K562 (cell line): ENCODE results near the gene LIF. TPM values are rescaled to one million over a fixed set of nuclear protein-coding genes. Genes with fewer than 3 reads are reported as not detected.
A peak's percentile ranks its signal among the peaks of the same experiment; 100 is the strongest.

Experiments used
- ARID4B ChIP-seq: sonication (generic); formaldehyde crosslinking; IDR thresholded peaks from 2 replicates; pipeline ENCODE4 v1.8.0; 2022; ENCODE audit warnings: mild to moderate bottlenecking, missing genetic modification reagents
- ATF1 ChIP-seq, 2 experiments: fragments of 450-650 bp in 1 of 2; IDR thresholded peaks; 2 replicates each; pipeline ENCODE4 v1.6.1; 2016; ENCODE audit warnings: missing compliant biosample characterization in 1 of 2, missing genetic modification characterization in 1 of 2
- CBFA2T2 ChIP-seq: fragments of 450-650 bp; conservative IDR thresholded peaks from 2 replicates; pipeline ENCODE4 v1.6.1; 2017; ENCODE audit warnings: mild to moderate bottlenecking
- CBX3 ChIP-seq, 2 experiments: IDR thresholded peaks; 1 replicate in 1 of 2; 2 replicates in 1 of 2; pipeline ENCODE4 v1.6.1; 2012; ENCODE audit warnings: inconsistent platforms in 2 of 2, low read length in 2 of 2, borderline replicate concordance in 1 of 2, control low read depth in 1 of 2
- CEBPB ChIP-seq: fragments of 450-650 bp; IDR thresholded peaks from 2 replicates; pipeline ENCODE4 v1.6.1; 2016; ENCODE audit warnings: missing genetic modification characterization, missing compliant biosample characterization
- CHD2 ChIP-seq: IDR thresholded peaks from 2 replicates; pipeline ENCODE4 v1.6.1; 2011; ENCODE audit warnings: low read depth, low read length
- DMBX1 ChIP-seq: fragments of 250-450 bp; sonication (Bioruptor Pico); IDR thresholded peaks from 2 replicates; pipeline ENCODE4 v1.8.0; 2022; ENCODE audit warnings: inconsistent platforms, mild to moderate bottlenecking, moderate library complexity, borderline replicate concordance
- GABPB1 ChIP-seq: sonication (generic); formaldehyde crosslinking; IDR thresholded peaks from 2 replicates; pipeline ENCODE4 v1.8.0; 2022; ENCODE audit warnings: mild to moderate bottlenecking, missing genetic modification reagents
- GTF2F1 ChIP-seq: IDR thresholded peaks from 2 replicates; pipeline ENCODE4 v1.6.1; 2011; ENCODE audit warnings: low read depth, low read length, improper control_type of control experiment
- HDAC2 ChIP-seq: fragments of 450-650 bp; IDR thresholded peaks from 2 replicates; pipeline ENCODE4 v1.6.1; 2016; ENCODE audit warnings: mild to moderate bottlenecking
- IRF1 ChIP-seq: sonication (generic); formaldehyde crosslinking; IDR thresholded peaks from 2 replicates; pipeline ENCODE4 v1.8.0; 2022; ENCODE audit warnings: missing genetic modification reagents, mild to moderate bottlenecking, borderline replicate concordance
- KDM1A ChIP-seq, 2 experiments: fragments of 450-650 bp; IDR thresholded peaks; 2 replicates each; pipeline ENCODE4 v1.6.1; 2016; ENCODE audit warnings: mild to moderate bottlenecking in 2 of 2
- KLF16 ChIP-seq: IDR thresholded peaks from 2 replicates; pipeline ENCODE4 v1.6.1; 2016; ENCODE audit warnings: antibody characterized with exemption
- MTA1 ChIP-seq: fragments of 450-650 bp; IDR thresholded peaks from 2 replicates; pipeline ENCODE4 v1.6.1; 2017; ENCODE audit warnings: borderline replicate concordance
- NBN ChIP-seq: fragments of 450-650 bp; IDR thresholded peaks from 2 replicates; pipeline ENCODE4 v1.6.1; 2016; ENCODE audit warnings: low read depth, mild to moderate bottlenecking
- NR3C1 ChIP-seq: sonication (generic); formaldehyde crosslinking; IDR thresholded peaks from 2 replicates; pipeline ENCODE4 v1.8.1; 2022; ENCODE audit warnings: missing genetic modification reagents
- SMARCA5 ChIP-seq: fragments of 450-650 bp; IDR thresholded peaks from 2 replicates; pipeline ENCODE4 v1.6.1; 2016
- SP2 ChIP-seq: IDR thresholded peaks from 2 replicates; pipeline ENCODE4 v1.6.1; 2011; ENCODE audit warnings: mild to moderate bottlenecking, low read depth, low read length, moderate library complexity; ENCODE audit not compliant: poor library complexity, severe bottlenecking; ENCODE audit errors: extremely low read depth
- TRIM28 ChIP-seq: fragments of 450-650 bp; IDR thresholded peaks from 2 replicates; pipeline ENCODE4 v1.6.1; 2017
- ZBTB43 ChIP-seq: sonication (generic); formaldehyde crosslinking; IDR thresholded peaks from 2 replicates; pipeline ENCODE4 v1.8.0; 2023; ENCODE audit warnings: mild to moderate bottlenecking, missing genetic modification reagents
- ZFP30 ChIP-seq: fragments of 250-450 bp; sonication (Bioruptor Pico); IDR thresholded peaks from 2 replicates; pipeline ENCODE4 v1.8.0; 2022; ENCODE audit warnings: moderate library complexity, mild to moderate bottlenecking, inconsistent platforms, borderline replicate concordance
- ZNF121 ChIP-seq: sonication (generic); formaldehyde crosslinking; conservative IDR thresholded peaks from 2 replicates; pipeline ENCODE4 v1.8.0; 2022; ENCODE audit warnings: missing genetic modification reagents
- polyA plus RNA-seq, 8 experiments: library from polyadenylated mRNA; depleted of rRNA in 4 of 8; stranded (reverse) in 5 of 8; unstranded in 3 of 8; fragments of >200 nt; fragmentation: Nextera tagmentation in 2 of 8; fragmentation: Illumina TruSeq in 1 of 8; extraction: Ambion mirVana in 2 of 8; extraction: Trizol in 1 of 8; gene quantifications; 2 replicates each; pipeline versions ENCODE4 v1.2.1 to v1.2.3, GENCODE V29; 2011 to 2014; ENCODE audit warnings: inconsistent platforms in 1 of 8, missing spikeins in 1 of 8
- total RNA-seq, 7 experiments: library from RNA; depleted of rRNA in 6 of 7; stranded (reverse); fragments of >200 nt in 6 of 7; fragmentation: Illumina TruSeq in 2 of 7; extraction: Trizol in 2 of 7; gene quantifications; 2 replicates each; pipeline versions ENCODE4 v1.2.1 to v1.2.3, GENCODE V29; 2011 to 2021; ENCODE audit warnings: low replicate concordance in 1 of 7

The LIF gene
- total and polyA plus RNA-seq, 9 of the 15 experiments (the other 6 are each of a cell fraction or from before 2014, with no cell fraction given) = 0.05 to 0.39 (median 0.18) TPM; not detected in 3

GRCh38 chr22:30287648-30288418 lies 41.3 kb upstream of the LIF start (continued):
- 0 out of 2 replicates have a peak, but pooled peaks have one; percentile 53 for TF ChIP-seq NBN
- no peak for TF ChIP-seq ARID4B (CRISPR knock-in tag)
- TF ChIP-seq DMBX1 (CRISPR knock-in tag) = 0 out of 2 replicates have a peak, but pooled peaks have one; percentile 46
- TF ChIP-seq CEBPB = no peak
- no peak for TF ChIP-seq CHD2
- peak; percentile 94 for TF ChIP-seq HDAC2
- peak; percentile 11; the same call in 1 of the 2 replicates for TF ChIP-seq GABPB1 (CRISPR knock-in tag)
- no peak for TF ChIP-seq MTA1
- TF ChIP-seq ZBTB43 (CRISPR knock-in tag) = no peak
- TF ChIP-seq ZNF121 = peak; percentile 91
- TF ChIP-seq CBFA2T2 = no peak
- no peak for TF ChIP-seq TRIM28
- TF ChIP-seq KLF16 = peak; percentile 9; the same call in 1 of the 2 replicates
- no peak for TF ChIP-seq IRF1
- TF ChIP-seq SP2 = no peak
- no peak for TF ChIP-seq GTF2F1
- TF ChIP-seq NR3C1 (CRISPR knock-in tag) = no peak
- no peak for TF ChIP-seq ZFP30 (CRISPR knock-in tag)
- TF ChIP-seq CBX3 (IDR thresholded peaks at IDR 0.05; ENCODE audit: borderline replicate concordance in 1 of 2, low read length in 2 of 2) = peak in 1 of 2 experiments; percentile 33; a peak in 1 of 3 replicates
- peak; percentile 89 to 95 for TF ChIP-seq KDM1A (IDR thresholded peaks at IDR 0.05)
- TF ChIP-seq SMARCA5 = peak; percentile 95
- TF ChIP-seq ATF1 (CRISPR knock-in tag; IDR thresholded peaks at IDR 0.05) = no peak
- peak; percentile 46 for TF ChIP-seq ATF1 (tag; IDR thresholded peaks at IDR 0.05)
